ENCODE data around the gene UNC45A.

DNA sequence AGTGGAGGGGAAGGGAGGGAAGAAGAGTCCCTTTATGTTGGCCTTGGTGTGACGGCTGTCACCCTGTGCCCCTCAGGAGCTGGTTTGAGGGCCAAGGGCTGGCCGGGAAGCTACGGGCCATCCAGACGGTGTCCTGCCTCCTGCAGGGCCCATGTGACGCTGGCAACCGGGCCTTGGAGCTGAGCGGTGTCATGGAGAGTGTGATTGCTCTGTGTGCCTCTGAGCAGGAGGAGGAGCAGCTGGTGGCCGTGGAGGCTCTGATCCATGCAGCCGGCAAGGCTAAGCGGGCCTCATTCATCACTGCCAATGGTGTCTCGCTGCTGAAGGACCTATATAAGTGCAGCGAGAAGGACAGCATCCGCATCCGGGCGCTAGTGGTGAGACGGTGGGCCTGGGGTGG, 11.5 kb downstream of the UNC45A start:
- no peak for TF ChIP-seq EZH2phosphoT487 (IDR thresholded peaks at IDR 0.05; ENCODE audit: insufficient read depth, low read depth)
- TF ChIP-seq EZH2 (IDR thresholded peaks at IDR 0.05; ENCODE audit: insufficient read depth, poor library complexity, severe bottlenecking) = no peak
